IPS DF 4.7 (cell line): Measurements from ENCODE around the gene KCND1.

Source experiments
- DNase-seq: peaks from one replicate; pipeline ENCODE4 v3.0.0-alpha.2; 2013; ENCODE audit warnings: low spot score; ENCODE audit errors: extremely low read depth

Gene KCND1

DNA sequence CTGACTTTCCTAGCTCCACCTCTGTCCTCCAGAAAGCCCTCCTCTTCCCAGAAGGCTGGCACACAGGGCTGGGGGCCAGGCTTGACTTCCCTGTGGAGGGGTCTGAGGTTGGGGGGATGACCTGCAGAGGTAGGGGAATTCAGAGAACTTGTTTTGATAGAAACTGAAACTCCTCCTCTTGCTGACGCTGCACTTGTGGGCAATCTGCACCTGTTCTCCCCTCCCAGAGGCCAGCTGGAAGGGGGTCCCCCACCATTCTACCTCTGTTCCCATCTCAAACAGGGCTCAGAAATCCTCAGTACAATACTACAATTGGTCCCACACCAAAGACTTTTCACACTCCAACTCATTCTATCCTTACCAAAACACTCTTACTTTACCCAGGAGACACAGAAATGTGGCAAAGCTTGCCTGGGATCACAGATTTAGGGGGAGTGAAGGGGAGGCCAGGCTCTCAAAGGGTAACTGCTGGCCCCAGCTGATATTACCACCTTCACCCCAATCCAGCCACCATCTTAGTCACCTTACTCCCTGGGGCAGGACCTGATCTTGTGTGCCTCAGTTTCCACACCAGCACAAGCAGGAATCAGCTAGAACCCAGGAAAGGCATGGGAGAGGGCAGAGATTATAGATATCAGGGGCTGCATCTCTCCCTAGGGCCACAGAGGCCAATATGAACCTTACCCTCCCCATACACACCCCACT is 32.8 kb downstream of the KCND1 start:
- DNase-seq = no peak

DNA sequence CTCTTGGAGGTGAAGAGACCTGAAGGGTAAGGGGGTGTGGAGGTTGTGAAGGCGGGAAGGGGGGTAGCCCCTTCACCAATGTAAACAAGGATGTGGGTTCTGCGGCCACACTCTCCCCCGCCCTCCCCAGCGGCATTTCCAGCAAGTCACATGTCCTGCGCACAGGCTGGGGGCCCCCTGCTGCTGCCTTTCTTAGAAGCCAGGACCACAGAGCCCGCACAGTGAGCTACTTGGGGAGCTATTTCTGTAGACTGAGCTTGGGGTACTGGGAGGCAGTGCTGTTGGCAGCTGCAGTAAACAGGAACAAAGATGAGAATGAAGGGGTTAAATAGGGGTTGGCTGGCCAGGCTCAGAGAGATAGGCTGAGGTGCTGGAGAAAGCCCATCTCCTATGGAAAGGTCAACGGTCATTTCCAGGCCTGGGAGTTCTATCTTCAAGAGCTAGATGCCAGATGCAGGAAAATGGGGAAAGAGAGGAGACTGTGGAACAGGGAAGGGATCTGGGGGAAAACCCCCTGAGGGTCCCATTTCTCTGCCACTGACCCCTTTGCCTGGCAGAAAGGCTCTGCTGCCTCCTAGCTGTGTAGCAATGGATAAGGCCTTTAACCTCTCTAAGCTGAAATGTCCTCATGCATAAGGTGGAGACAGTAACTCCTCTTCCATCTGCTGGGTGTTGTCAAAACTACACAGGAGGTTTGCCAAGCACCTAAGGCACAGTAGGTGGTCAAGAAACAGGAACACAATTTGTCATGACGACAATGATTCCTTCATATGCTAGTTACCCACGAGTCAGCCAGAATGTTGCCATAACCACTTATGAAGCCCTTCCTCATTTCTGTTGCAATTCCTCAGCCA is 34.4 kb downstream of the KCND1 start:
- no peak for DNase-seq

DNA sequence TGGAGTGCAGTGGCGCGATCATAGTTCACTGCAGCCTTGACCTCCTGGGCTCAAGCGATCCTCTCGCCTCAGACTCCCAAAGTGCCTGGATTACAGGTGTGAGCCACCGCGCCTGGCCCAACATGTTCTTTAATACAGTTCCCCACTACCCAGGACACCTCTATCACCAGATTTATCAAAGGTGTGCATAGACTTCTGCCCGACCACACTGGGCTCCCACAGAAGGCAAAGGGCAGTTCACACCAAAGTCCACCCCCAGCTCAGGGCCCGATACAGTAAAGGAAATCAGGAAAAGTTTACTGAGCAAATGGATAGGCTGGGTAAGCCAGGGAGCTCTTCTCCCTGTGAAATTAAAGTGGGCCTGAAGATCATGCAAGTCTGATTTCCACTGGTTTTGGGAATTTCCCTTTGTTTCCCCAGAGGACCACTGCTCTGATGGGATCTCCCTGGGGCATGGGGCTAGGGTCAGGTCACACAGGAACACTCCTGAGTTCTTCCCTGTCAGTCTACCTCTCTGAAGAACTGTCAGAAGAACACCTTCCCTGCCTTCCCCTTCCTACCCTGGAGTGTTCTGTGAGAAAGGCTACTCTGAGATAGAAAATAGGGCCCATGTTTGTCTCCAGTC is 35.1 kb downstream of the KCND1 start:
- DNase-seq = no peak

DNA sequence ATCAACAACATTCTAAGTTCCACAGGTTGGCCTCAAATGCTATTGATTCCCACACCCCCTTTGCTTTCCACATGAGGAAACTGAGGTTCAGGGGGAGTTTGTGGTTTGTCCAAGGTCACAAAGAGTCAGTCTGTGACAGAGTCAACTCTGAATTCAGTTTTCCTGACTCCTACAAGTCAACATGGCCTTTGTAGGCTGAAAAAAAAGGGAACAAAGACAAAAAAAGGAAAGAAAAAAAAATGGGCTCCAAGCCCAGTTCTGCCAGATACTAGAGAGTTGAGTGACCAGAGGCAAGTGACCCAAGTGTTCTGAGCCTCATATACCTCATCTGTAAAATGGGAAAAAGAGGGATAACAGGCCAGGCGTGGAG is 36.4 kb downstream of the KCND1 start:
- no peak for DNase-seq

DNA sequence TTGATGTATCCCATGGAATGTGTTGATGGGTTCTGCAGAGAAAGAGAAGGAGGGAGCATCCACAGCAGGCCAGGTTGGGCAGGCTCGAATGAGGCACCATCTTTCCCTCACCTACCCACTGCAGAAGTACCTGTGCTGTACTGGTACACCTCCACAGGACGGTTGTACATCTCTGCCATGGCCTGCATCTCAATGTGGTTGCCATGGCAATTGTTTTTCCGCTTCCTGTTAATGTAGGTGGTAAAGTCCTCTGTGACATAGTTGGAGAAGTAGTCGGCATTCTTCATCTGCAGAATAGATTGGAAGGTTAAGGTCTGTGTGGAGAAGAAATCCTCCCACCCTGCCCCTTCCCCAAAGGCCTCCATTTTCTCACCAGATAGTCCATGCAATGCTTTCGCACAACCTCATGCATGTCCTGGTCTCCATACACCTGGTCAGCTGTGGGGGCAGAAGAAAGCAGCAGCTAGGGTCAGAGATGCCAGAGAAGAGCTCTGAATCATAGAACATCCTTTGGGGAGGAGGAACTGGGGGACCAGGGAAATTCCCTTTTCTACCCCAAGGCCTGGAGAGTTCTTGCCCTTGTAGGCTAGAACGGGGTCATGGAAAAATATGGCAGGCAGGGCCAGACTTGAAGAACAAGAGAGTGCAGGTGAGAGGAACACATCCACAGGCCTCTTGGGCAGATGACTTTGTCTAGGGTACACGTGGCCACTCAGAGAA is 36.9 kb downstream of the KCND1 start:
- no peak for DNase-seq

DNA sequence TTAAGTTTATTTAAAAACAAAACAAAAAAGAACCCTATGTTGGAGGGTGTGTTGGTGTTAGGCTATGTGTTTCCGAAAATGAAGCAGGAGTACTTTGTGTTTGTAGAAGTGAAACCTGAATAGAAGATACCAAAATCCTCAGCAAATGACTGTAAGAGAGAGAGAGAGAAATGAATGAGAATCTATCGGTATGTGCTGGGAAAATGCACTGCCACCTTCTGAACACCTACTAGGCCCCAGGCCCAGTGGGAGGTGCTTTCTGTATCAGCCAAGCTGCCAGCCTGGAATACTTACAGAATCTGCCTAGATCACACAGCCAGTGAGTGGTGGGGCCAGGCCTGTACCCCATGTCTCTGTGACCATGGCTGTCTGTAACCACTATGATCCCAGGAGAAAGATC is 37.9 kb downstream of the KCND1 start:
- DNase-seq = no peak

DNA sequence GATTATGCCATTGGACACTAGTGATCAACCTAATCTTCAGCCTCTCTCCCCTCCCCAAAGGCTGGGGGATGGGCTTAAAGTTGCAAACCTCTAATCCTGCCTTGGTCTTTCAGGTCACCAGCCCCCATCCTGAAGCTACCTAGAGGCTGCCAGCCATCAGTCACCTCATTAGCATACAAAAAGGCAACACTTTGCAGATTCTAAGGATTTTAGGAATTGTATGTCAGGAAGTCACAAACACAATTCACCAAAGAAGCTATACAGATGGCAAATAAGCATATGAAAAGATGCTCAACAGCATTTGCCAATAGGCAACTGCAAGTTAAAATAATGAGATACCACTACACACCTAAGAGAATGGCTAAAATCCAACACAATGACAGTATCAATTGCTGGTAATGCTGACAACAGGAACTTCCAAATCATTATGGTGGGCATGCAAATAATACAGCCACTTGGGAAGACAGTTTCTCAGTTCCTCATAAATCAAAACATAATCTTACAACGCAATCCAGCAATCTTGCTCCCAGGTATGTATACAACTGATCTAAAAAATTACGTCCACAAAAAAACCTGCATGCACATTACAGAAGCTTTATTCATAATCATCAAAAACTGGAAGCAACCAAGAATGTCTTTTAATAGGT is 43.8 kb downstream of the KCND1 start:
- peak; percentile 68 for DNase-seq

DNA sequence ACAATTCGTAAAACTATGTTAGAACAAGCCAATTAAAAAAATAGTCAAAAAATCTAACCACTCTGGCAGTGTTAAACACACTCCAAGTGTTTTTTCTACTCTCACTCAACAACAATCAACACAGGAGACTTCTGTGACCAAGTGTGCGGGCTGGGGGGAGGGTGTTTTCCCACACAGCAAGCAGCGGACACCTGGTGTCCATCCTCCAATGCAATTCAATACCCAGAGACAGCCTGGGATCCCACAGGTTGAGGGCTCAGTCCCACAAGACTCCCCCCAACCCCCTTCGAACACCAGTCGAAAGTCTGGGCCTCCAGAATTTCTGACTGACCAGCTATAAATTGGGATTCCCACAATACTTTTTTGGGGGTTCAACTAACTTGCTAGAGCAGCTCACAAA is 44.5 kb downstream of the KCND1 start:
- no peak for DNase-seq

DNA sequence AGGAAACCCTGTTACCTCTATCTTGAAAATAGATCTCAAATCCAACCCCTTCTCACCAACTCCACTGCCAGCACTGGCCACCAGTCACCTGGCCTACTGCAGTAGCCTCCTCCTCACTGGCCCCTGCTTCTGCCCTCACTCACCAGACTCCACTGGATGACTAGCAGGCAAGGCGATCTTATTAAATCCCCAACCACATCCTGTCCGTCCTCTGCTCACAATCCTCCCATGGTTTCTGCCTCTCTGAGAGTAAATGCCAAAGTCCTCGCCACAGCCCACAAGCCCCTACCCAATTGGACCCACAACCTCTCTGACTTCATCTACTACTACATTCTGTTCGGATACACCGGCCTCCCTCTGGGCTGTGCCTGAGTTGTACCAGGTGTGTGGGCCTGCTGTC is 47.4 kb downstream of the KCND1 start:
- DNase-seq = no peak

DNA sequence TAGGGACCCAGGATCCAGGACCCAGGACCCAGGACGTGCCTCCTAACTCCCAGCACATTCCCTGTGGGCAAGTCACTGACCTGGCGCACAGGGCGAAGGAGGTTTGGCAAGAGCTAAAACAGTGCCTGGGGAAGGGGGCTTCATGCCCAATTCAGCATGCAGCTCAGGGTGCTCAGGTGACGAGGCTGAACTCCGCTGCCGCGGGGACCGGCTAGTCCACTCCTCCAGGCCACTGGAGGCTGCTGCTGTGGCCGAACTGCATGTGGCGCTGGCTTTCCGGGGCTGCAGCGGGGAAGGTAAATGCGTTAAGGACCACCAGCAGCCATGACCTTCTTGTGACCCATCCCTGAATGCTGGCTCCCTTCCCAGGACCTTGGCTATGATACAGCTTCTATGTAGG is 47.9 kb downstream of the KCND1 start:
- DNase-seq = no peak

DNA sequence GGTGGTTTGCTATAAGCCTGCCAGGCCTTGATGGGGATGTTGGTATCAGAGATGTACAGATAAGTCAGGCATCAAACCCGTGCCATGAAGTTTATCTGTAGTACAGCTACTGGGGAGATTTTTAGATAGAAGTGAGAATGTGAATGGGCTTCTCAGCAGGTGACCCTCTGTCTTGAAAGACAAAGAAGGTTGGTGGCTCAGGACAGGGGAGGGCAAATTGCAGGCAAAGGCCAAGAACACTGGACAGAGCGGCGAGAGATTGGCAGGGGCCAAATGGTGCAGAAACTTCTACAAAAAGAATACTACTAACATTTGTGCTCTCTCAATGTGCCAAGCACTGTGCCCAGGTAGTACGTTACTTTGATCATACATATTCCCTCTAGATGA is 50.9 kb downstream of the KCND1 start:
- DNase-seq = no peak

DNA sequence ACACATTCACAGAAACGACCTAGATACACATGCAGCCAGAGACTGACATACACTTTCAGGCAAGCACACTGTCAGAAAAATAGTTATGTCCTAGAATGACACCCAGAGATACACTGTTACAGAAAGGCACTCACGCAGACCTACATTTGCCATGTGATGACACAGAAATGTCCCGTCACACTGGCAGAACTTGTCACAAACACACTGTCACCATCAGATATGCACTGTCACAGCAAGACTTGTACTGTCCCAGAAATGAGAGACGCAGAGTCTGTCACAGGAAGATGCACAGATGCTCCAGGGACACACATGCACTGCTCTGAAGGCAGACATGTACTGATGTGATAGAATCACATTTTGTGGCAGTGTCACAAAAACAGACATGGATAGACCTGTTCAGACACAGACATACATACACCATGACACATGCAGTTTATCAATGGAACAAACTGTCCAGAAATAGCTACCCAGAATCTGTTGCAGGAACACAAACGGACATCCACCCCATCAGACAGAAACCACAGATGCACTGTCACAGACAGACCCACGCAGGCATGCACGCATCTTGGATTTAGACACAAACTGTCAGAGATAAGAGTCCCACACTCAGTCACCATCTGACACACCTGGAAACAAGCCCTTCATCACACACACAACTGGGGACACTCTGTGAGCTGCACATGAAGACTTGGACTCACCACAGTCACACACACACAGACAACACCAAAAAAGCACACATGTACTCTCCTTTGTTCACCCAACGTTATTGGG is 51.5 kb downstream of the KCND1 start:
- no peak for DNase-seq

DNA sequence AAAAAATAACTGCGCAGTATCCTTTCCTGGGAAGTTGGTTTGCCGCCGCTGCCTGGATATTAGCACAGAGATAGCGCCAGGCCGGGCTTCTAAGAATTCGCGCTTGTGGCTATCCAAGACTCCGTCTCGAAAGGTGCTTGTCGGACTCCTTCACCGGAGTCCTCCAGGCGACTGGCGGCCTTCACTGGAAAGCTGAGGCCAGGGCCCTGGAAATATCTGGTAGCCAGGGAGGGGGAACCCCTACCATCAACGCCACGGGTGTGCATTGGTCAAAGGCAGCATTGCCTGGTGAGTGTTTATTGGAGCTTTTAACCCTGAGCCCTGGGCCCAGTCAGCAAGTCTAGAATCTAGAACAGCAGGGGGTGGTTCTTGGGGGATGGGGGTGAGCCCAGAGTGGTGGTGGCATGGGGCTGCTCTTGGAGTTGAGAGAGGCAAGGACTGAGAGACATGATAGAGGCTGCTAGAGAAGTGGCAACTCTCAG is 52.2 kb downstream of the KCND1 start:
- DNase-seq = no peak

DNA sequence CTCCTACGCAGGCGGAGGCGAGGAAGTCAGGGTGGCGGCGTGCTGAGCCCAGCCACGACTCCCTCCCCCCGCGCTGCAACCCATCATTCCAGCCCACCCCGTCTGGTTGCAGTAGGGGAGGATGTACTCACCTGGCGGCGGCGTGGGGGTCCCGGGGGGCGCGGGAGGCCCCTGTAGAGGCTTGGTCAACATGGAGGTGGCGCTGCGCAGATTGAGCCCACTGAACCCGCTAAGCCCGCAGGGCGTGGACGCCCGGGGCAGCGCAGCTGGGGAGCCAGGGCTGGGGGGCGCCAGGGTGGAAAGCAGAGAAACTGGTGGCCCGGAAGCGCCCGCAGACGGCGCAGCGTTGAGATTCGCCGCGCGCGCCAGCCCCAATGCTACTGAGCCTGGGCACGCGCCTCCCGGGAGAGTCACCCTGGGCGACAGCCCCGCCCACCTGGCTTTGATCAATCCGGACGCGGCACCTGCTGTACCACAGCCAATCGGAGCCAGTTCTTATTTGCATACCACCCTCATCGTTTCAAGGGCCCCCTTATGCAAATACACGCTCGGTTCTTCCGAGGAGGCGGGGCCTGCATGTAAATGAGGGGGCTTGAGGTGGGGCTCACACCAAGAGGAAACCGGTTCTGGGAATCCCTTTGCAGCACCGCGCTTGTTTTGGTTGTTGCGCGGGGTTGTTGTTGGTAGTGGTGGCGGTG is 52.9 kb downstream of the KCND1 start, which contains the start of gene PIM2:
TSS of gene PIM2 (minus strand) at position 382 of the 698 bp plus-strand sequence. CDS start at position 192, 190 bp downstream.
- no peak for DNase-seq

DNA sequence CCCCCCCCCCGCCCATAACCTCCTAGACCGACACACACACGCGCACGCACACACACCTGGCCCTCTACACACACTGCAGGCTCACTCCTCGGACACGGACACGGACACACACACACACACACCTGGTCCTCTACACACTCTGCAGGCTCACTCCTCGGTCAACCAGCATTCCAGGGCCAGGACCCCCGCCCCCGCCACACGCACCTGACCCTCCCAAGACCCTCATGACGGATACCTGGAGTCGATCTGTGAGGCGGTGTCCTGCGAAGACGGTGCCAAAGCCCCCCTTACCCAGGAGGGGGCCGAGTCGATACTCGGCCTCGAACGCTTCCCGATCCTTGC is 53.4 kb downstream of the KCND1 start:
- no peak for DNase-seq

DNA sequence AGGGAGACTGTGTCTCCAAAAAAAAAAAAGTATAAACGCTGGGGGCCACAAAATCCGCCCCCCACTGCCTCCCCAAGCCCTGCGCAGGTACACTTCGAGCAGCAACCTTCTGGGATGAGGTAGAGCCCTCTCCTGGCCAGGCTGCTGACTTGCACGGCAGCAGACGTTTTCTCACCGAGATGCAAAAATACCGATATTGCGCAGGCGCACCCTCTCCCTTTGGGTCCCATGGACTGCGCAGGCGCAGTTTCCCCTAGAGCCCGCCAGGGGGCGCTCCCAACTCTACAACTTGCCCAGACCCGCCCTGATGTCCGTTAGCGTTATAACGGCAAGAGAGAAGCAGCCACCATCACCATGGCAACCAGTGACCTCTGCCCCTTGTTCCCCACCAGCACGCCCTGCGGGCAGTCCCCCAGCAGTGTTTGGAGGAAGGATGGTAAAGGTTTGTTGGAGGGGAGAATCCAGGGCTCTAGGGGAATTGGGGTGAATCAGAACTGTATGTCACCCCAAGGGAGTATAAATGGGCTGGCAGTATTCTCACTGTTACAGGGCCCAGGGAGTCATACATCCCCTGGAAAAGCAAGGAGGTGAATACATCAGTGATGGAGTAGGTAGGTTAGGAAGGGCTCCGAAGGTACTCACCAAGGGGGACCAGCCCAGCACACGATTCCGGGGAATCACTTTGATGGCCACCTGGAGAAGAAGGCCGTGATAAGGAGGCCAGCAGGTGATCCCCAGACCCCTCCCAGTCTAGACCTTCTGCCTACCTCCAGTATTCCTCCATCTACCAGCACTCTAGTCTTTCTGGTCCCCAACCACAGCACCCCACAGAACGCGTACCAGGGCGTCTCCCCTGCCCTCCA is 54.3 kb downstream of the KCND1 start:
- DNase-seq = no peak

DNA sequence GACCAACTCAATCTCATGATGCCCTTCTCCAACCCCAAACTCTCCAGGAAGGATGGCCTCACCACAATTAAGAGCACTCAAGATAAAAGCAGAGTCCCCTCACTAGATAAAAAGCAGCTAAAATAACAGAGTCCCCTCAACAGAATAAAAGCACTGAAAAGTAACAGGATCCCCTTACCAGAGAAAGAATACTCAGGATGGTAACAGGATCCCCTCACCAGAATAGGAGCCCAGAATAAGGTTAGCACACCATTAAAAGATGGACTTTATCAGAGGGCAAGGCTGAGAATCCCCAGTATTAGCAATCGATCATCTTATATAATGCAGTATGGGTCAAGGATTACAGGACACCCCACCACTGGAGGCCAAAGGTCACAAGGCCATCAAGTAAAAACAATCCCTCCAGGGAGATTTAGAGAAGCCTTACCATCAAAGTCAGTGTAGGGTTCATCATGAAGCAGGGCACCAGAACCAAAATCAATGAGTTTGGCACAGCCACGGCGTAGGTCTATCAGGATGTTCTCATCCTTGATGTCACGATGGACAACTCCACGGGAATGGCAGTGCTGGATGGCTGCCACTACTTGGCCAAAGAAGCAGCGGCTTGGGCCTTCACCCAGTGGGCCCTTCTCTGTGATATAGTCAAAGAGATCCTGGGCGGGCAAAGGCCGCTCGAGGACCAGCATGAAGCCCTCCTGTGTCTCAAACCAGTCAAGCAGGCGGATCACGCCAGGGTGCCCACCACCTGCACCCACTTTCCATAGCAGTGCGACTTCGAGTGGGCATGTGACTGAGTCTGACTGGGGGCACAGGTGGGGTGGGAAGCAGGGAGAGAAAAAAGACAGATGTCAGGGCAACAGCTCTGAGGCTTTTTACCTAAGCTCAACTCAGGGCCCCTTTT is 56.8 kb downstream of the KCND1 start:
- DNase-seq = no peak
